Fibroblast of skin of back (primary cell): ENCODE measurements around the gene EPHB6.

Experiments
- DNase-seq: peaks from one replicate; pipeline ENCODE4 v3.0.0-alpha.2; 2013

The EPHB6 gene

DNA sequence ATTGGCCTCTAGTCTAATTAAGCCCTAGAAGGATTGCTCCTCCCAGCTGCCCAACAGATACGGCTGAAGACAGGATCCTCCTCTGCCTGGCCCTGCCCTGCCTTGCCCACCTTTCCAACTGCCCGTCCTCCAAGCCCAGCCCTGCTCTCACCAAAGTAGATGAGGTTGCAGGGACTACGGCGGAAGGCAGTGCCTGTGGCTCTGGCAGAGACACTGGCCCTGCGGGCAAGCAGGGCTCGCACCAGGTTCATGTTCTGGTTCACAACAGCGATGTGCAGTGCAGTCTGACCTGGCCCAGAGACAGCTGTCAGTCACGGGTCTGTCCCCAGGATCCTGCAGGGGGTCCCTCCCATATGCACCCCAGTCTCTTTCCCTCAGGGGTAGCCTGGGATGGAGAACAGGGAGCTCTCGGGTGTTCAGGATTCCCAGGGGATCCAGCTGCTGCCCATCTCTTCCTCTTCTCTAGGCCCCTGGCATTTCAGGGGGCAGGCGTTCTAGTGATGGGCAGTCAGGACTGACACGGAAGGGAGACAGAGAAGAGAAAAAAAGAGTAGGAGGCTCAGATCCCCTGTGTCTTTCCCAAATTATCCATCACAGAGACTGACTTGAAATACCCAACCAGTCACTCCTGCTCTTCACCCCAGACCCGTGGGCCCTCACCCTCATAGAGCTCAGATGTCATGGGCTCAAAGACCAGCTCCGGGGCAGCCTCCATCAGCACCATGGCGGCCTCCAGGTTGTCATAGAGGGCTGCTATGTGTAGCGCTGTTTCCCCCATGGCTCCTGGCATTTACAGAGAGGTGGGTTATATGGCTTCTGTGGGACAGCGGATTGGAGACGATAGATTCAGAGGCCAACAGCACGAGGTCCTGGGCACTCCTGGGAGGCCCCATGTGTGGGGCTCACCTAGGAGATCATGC lies 22.4 kb downstream of the EPHB6 start:
- no peak for DNase-seq

GRCh38 chr7:142878315-142878714 lies 23.4 kb downstream of the EPHB6 start:
- DNase-seq: no peak

GRCh38 chr7:142879060-142879459 lies 24.2 kb downstream of the EPHB6 start:
- DNase-seq: no peak

DNA sequence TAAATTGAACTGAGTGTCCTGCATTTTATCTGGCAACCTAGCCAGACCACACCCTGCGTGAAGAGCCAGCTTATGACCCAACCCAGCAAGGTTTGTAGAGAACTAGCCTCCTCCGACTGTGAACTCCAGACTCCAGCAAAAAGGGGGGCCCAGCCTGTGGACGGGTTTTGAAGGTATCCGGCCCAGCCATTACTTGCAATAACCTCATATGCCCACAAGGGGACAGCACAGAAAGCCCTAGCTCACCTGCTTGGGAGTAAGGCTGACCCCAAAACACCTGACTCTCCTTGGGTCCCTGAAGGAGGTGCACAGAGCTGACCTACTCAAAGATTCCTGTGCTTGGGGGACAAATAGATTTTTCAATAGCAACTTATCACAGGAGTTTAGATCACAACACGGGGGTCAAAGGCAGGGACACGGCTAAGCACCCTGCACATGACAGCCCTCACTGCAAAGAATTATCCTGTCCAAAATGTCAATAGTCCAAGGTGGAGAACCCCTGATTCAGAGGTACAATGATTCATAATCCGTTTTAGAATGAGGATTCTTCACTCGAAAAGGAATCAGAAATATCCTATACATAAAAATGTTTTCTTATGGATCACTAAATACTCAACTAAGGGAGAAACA lies 26.1 kb downstream of the EPHB6 start:
- peak; percentile 17 for DNase-seq

DNA sequence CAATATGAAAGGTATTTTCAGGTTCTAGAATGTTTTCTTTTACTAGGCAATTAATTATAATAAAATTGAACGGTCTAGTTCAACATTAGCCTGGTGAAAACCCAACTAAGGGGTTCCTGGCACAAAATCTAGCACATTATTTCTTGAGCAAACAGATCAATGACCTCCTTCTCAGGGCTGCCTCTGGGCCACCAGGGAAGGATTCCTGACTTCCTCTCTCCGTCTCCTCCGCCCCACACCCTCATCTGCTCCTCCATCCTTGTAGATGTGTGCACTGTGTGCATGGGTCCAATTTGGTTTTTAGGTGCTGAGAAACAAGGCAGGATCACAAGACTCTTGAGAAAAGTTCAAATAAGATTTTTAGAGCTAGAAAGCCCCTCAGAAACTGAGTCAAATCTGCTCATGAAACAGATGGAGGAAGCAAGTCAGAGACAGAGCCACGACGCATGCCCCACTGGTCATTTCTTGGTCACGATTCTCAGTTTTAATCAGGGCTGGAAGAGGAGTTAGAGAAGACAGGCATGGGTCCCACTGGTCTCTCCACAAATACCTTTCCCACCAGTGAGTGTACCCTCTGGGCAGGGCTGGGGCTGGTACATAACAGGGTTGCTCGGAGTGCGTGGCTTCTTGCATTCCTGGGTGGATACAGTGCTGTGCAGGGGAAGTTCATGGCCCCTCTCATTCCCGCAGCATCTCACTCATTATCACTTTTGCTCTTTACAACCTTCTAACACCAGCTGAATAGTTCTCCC lies 26.9 kb downstream of the EPHB6 start:
- DNase-seq: no peak

DNA sequence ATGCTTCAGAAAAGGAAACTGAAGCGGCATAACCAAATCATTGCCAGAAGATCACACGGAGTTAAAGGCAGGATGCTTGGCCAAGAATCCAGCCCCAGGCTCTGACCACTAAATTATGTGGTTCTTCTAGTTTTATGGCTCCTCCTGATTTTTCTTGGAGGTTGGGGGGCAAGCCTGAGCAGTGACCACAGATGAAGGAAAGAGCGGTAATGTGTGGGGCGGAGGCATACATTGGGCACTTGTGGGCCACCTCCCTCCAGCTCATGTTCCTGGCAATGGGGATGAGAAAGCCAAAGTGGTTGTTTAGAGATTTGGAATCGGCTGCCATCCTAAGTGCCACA lies 27.4 kb downstream of the EPHB6 start:
- DNase-seq: no peak

DNA sequence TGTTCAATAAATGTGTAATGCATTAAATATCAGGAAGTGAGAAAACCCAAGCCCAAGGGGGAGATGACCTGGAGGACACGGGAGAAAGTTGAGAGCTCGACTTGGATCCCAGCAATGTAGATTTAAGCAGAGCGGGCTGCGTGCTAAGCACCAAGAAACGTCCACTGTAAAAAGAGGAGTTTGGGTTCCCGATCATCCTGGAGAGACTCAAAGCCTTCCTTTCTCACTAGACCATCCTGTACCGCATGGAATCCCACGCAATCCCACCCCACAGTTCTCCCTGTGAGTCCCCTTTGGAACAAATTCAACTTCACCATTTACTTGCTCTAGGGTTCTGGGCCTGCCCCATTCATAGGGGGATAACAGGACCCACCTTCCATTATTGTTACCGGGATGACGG lies 28.3 kb downstream of the EPHB6 start:
- DNase-seq: no peak

- no peak for DNase-seq
Observed at GRCh38 chr7:142883571-142884285, 28.9 kb downstream of the EPHB6 start.

GRCh38 chr7:142884286-142884640 lies 29.4 kb downstream of the EPHB6 start:
- DNase-seq: no peak

GRCh38 chr7:142885311-142886230 lies 30.7 kb downstream of the EPHB6 start, which contains the start of gene TRPV6:
Gene TRPV6, minus strand, starts transcription at chr7:142885745.
- no peak for DNase-seq

GRCh38 chr7:142886866-142887265 lies 32.0 kb downstream of the EPHB6 start:
- no peak for DNase-seq

GRCh38 chr7:142887282-142888015 lies 32.6 kb downstream of the EPHB6 start:
- no peak for DNase-seq

GRCh38 chr7:142889816-142890215 lies 34.9 kb downstream of the EPHB6 start:
- no peak for DNase-seq

DNA sequence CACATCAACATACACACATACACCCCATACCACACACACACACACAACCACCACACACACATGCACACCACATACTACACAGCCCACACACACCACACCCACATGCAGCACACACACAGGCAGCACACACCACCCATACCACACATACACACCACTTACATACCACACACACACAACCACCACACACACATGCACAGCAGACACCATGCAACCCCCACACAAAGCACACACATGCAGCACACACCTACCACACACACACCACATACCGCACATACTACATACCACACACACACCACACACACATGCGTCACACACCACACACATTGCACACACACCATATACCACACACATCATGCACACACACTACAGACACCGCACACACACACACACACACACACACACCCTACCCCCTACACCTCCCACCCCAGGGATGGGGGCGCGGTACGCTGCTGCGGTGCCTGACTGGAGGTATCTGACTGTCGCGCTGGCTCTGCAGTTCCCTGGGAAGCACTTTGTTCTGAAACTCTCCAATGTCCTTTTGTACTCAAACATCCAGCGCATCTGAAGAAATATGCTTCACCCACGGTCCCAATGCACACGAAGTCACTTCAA lies 36.1 kb downstream of the EPHB6 start:
- DNase-seq: no peak

DNA sequence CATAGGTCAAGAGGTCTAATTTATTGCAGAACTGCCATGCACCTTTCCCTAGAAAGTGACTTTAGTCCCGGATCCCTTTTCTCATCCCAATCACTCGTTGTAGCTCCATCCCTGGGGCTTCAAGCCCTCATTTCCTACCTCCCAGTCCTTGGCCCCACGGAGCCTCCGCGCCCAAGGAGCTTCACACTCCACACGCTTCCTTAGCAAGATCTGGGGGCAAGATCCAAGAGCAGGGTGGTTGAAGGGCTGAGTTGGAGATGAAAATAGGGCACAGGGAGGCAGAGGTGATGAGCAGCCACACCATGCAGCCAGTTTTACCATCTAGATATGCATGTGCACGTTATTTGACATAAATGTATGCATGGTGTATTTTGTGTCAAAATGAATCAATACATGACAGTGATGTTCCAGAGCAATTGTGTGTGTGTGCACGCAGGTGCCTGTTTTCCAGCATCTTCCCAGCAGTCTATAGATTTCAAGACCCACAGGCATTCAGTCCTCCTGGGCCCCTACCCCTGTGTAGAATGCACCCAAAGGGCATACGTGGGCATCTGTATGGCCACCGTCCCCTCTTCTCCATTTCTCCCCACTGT lies 36.7 kb downstream of the EPHB6 start:
- DNase-seq: no peak

DNA sequence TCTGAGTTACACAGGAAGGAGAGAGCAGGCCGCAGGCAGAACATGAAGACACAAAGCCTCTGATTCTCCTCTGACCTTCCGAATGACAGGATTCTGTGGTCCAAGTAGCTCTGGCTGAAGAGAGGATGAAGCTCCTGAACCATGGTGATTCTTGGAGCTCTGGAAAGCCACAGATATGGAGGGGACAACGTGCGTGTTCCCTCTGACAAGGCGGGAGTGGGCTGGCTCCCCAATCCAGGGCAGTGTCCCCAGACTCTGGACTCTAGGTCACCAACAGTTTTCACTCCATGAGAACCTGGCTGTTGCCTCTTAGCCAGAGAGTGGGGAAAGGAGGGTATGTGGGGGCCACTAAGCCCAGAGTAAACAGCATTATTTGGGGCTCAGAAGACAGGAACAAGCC lies 38.1 kb downstream of the EPHB6 start:
- no peak for DNase-seq

GRCh38 chr7:142894112-142894984 lies 39.5 kb downstream of the EPHB6 start:
- no peak for DNase-seq

- no peak for DNase-seq
Observed at GRCh38 chr7:142894985-142895593, 40.2 kb downstream of the EPHB6 start.

DNA sequence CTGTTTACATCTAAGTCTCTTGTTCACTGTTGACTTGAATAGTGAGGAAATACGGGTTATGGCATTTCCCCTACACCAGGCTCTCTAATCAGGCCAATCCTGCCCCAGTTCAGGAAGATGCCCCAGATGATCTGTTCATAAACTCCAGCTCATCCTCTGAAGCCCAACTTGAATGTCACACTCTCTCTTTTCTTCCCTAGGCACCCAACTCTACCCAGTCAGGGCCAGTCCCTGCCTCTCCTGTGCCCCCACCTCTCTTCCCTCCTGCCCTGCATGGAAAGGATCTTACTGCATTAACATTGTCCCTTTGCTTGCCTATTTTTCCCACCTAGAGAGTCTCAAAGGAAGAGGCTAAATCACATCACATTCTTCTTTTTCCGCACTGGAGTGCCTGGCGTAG lies 41.3 kb downstream of the EPHB6 start:
- no peak for DNase-seq
